GM18502 (cell line): ENCODE data around the gene AKAP1.

Experiments
- ATAC-seq: cut with Tn5 transposase; IDR thresholded peaks from one replicate; pipeline ENCODE4 v1.9.1; 2021; ENCODE audit warnings: mild to moderate bottlenecking; ENCODE audit not compliant: unreplicated experiment, poor library complexity

AKAP1 gene

GRCh38 chr17:57120814-57121213, 35.8 kb downstream of the AKAP1 start:
- ATAC-seq, result no peak

GRCh38 chr17:57121308-57122042, 36.4 kb downstream of the AKAP1 start:
- no peak for ATAC-seq

GRCh38 chr17:57124053-57124452, 39.0 kb downstream of the AKAP1 start:
- ATAC-seq, result no peak

GRCh38 chr17:57125406-57125805, 40.4 kb downstream of the AKAP1 start:
- ATAC-seq, result no peak

- ATAC-seq, result no peak
Measured at GRCh38 chr17:57125866-57126265, 40.8 kb downstream of the AKAP1 start.

GRCh38 chr17:57130708-57131461, 45.8 kb downstream of the AKAP1 start:
- ATAC-seq, result peak; percentile 56

- ATAC-seq, result no peak
Measured at GRCh38 chr17:57132663-57133062, 47.6 kb downstream of the AKAP1 start.

- no peak for ATAC-seq
Measured at GRCh38 chr17:57133486-57133885, 48.4 kb downstream of the AKAP1 start.

- no peak for ATAC-seq
Measured at GRCh38 chr17:57135026-57135788, 50.2 kb downstream of the AKAP1 start.

- no peak for ATAC-seq
Measured at GRCh38 chr17:57135789-57136291, 50.8 kb downstream of the AKAP1 start.

- no peak for ATAC-seq
Measured at GRCh38 chr17:57136355-57136754, 51.3 kb downstream of the AKAP1 start.

GRCh38 chr17:57138030-57138911, 53.2 kb downstream of the AKAP1 start:
- ATAC-seq, result no peak

GRCh38 chr17:57138956-57139576, 54.0 kb downstream of the AKAP1 start:
- no peak for ATAC-seq

- ATAC-seq, result no peak
Measured at GRCh38 chr17:57140316-57140715, 55.3 kb downstream of the AKAP1 start.

GRCh38 chr17:57142925-57143324, 57.9 kb downstream of the AKAP1 start:
- ATAC-seq, result no peak

- ATAC-seq, result no peak
Measured at GRCh38 chr17:57143361-57143760, 58.3 kb downstream of the AKAP1 start.

GRCh38 chr17:57143919-57144318, 58.9 kb downstream of the AKAP1 start:
- no peak for ATAC-seq

- no peak for ATAC-seq
Measured at GRCh38 chr17:57144567-57144966, 59.5 kb downstream of the AKAP1 start.

- no peak for ATAC-seq
Measured at GRCh38 chr17:57145347-57145746, 60.3 kb downstream of the AKAP1 start.
